ENCODE measurements around the gene EYS.

Gene EYS

DNA sequence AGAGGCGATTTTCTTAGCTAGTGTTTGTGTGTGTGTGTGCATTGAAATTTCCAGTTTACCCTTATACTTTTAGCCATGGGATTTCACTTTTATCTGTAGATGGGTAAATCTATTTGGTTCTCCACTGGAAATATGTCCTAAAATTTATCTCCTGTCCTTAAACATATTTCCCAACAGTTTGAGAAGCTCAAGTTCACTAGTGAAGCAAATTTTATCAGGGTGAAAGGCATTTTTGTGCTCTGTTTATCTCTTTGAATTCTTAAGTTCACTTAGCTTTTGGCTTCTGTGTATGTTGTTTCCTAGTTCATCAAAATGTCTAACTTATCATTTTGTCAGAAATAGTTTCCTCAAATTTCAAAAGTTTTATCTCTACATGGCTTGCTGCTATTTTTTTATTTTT lies 1509.8 kb downstream of the EYS start:
- no peak for DNase-seq

GRCh38 chr6:64186592-64186991 lies 1520.4 kb downstream of the EYS start:
- no peak for DNase-seq

DNA sequence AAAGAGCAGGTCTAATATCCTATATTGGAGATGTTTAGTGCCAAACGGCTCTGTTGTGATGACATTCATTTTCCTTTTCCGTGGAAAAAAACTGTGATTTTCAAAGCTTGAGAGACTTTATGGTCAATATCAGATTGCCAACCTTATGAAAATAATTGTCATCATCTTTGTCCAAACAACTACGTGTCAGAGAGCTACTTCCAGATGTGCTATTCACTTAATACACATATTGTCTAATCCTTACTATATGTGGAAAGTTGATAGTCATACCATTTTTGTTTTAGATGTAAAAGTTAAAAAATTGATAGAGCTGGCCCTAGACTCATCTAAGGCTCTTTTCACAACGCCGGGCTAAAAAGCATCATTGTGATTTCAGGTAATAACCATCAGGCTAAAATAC lies 1521.4 kb downstream of the EYS start:
- DNase-seq, result no peak

- no peak for DNase-seq
Measured at GRCh38 chr6:64175296-64175695, 1531.7 kb downstream of the EYS start.

GRCh38 chr6:64170316-64170715 lies 1536.7 kb downstream of the EYS start:
- DNase-seq, result no peak

GRCh38 chr6:64160486-64160885 lies 1546.5 kb downstream of the EYS start:
- DNase-seq, result no peak

GRCh38 chr6:64155063-64155462 lies 1552.0 kb downstream of the EYS start:
- DNase-seq, result no peak

GRCh38 chr6:64146876-64147275 lies 1560.2 kb downstream of the EYS start:
- no peak for DNase-seq

DNA sequence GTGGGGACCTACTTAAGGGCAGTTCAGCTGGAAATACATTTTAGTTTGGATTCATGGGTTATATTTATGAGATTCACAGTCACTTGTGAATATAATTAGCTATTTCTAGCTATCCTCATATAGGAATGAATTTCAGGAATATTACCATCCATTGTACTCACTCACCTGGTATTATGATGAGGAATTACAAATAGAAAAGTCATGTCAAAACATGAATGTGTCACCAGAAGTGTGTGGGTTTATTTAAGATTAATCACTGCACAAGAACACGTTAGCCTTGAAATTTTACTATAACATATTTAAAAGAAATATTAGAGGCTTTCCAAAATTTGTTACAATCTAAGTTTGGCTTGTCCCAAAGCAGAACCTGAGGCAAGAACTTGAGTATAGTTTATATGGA lies 1560.9 kb downstream of the EYS start:
- no peak for DNase-seq

DNA sequence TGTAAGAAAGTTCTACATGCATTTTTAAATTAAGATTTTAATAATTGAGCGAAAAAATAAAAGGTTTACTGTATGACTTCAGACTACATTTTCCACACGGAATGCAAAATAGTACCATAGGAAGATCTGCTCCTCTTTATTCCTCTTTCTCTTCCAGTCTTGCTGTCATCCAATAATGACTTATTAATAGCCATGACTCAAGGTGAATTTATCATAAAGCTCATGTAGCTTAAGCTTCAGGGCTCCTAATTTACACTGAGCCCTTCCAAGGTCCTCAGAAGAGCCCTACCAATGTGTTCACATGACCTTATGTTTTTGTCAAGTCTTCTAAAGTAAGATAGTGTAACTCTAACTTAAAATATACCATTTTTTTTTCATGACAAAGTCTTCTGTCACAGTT lies 1561.4 kb downstream of the EYS start:
- no peak for DNase-seq

- DNase-seq, result no peak
Measured at GRCh38 chr6:64143101-64143500, 1563.9 kb downstream of the EYS start.

GRCh38 chr6:64141680-64142079 lies 1565.3 kb downstream of the EYS start:
- no peak for DNase-seq

DNA sequence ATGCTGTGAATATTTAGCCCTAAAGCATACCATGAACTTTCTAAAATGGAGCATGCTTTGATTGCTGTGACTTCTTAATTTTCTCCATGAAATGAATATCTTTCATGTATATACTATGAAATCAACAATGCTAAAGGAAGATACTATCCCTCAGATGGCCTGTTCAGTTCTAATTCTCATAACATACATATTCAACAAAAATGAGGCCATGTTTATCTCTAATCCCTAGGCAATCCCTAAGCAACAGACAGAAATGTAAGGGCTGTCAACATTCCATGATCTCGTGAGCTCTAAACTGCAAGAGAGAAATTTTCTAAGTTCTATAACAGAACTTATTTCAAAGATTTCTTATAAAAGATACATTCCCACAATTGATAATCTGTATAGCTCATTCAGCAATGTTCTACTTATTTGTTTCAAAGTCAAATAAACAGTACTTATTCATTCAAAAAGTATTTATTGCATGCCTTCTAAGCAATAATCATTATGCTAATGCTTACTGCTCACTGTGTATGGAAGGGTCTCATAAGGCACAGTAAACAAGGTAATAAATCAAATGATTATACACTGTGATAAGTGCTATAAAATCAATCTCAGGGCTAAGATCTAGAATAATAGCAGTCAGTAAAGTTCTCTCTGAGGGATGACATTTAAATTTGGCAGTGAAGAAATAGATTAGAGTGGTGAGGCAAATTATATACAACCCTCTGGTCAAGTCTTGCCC lies 1578.6 kb downstream of the EYS start:
- no peak for DNase-seq

DNA sequence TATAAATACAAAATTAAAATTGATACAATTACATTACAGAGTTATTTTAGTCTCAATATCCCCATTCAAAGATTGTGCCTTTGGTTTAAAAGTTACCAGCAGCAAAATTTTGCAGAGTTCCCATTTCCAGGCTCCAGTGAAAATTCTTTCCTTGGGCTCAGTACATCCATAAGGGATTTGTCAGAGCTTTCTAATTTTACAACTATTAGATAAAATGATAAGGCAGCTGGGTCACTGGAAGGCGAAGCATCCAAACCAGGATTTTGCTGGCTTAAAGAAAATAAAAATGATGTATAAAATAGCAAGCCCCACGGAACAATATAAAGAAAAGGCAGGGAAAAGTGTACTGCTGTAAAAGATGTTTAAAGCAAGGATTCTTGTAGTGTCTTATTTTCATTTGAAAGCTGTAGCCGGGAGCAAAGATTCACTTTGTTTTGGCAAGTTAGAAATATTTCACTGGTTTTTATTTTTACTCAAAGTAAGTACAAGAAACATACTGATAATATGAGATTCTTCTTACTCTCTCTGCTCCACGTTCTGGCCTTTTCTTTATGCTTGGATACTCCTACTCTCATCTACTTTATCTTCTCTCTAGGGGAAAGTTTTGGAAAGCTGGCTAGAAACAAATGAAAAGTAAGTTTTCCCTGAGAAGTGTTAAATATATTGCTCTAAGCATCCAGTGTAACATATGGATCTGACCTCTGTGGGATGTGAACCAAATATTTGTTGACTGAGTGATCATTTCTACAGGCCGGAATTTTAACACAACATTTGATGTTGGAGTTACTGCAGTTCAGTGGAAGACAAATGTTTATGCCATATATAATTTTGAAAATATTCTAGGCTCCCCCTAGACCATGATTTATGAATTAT lies 1583.0 kb downstream of the EYS start:
- no peak for DNase-seq

DNA sequence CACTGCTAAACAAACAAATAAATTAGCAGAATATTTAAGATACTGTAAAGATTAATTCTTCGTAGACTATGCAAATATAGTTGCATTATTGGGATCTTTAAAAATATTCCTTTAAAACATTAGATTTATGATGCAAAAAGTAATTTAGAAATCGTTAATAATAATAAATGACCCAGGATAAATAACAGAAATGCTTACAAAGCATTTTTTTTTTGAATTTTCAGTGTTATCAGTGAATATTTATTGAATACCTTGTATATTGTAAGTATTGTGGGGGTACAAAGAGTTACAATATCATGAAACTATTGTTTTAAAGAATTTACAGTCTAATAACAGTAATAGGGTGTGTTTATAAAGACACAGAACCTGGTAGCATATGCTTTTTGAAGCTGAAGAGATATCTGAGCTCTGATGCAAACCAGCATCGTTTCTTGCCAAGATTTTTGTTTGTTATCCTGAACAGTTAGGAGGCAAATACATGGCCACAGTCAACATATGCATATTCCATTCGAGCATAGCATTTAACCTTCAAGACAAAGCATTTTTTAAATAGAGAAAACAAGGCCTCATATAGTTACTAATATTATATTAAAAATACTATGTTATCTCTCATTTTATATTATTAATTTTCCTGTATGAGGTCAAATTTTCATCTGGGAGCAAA lies 1584.2 kb downstream of the EYS start:
- DNase-seq, result no peak

- DNase-seq, result no peak
Measured at GRCh38 chr6:64121011-64121565, 1585.9 kb downstream of the EYS start.

- DNase-seq, result no peak
Measured at GRCh38 chr6:64113704-64114103, 1593.3 kb downstream of the EYS start.

GRCh38 chr6:64104051-64104450 lies 1603.0 kb downstream of the EYS start:
- no peak for DNase-seq

GRCh38 chr6:64103480-64103879 lies 1603.5 kb downstream of the EYS start:
- no peak for DNase-seq

- no peak for DNase-seq
Measured at GRCh38 chr6:64100702-64101303, 1606.2 kb downstream of the EYS start.

DNA sequence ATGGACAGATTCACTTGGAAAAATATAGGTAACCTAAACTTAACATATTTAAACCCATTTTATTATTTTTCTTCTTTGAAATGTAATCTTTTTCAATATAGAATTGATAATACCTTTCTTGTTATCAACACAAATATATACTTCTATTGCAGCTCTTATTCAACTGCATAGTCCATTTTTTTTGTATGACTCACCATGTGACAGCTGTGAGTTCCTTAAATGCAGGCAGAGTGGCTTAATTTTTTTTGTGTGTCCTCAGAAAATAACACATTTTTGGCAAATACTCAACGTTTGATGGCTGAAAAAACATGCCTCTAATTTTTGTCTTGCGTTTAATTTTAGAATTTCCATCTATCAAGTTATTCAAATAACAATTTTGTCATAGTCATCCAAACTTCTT lies 1616.7 kb downstream of the EYS start:
- DNase-seq, result no peak

- DNase-seq, result no peak
Measured at GRCh38 chr6:64085126-64085525, 1621.9 kb downstream of the EYS start.

DNA sequence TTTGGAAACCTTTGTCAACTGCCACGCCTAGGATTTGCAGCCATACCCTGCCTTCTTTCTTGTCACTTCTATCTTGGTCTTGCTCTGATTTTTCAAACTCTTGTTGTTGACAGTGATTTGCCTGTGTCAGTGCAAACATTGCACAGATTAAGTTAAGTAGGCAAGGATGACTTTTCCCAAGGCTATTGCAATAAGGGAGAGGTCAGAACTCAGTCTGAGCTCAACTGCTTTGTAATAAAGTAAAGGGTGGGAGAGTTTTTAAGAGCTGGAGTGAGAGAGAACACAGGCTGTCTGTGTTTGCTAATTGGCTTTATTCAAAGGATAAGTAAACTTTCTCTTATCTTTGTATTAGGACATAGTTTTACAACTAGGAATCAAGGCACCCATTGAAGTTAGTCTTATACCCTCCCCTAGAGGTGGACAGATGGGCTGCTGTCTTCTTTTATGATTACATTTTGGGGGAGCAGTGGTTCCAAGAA lies 1622.8 kb downstream of the EYS start:
- DNase-seq, result no peak
